CD14-positive monocyte (primary cell): ENCODE measurements around the gene GLRX3. TPM values are rescaled to one million over a fixed set of nuclear protein-coding genes. Genes with fewer than 3 reads are reported as not detected.

Experiments
- DNase-seq, 3 donors: peaks; one replicate each; pipeline ENCODE4 v3.0.0-alpha.2; 2011 to 2022
- H2AFZ ChIP-seq: 2 replicates; pipeline ENCODE4 v1.6.0; 2012; ENCODE audit warnings: mild to moderate bottlenecking, low read depth, low read length, inconsistent platforms; ENCODE audit not compliant: insufficient read depth, poor library complexity, severe bottlenecking
- H3K27ac ChIP-seq, 2 donors: 1 replicate in 1 of 2; 2 replicates in 1 of 2; pipeline ENCODE4 v1.5.1; 2012 to 2013; ENCODE audit warnings: low read length in 2 of 2, control low read depth in 1 of 2, inconsistent platforms in 1 of 2, low read depth in 1 of 2, mild to moderate bottlenecking in 1 of 2
- H3K27me3 ChIP-seq, 2 donors: one replicate each; pipeline versions ENCODE4 v1.6.0 to v1.6.1; 2011 to 2013; ENCODE audit warnings: low read length in 2 of 2; ENCODE audit not compliant: control insufficient read depth in 2 of 2, insufficient read depth in 2 of 2
- H3K36me3 ChIP-seq, 2 donors: replicated peaks in 1 of 2; 1 replicate in 1 of 2; 2 replicates in 1 of 2; pipeline versions ENCODE4 v1.5.1 to v1.6.1; 2012 to 2013; ENCODE audit warnings: low read length in 2 of 2, control low read depth in 1 of 2, inconsistent platforms in 1 of 2, mild to moderate bottlenecking in 1 of 2; ENCODE audit not compliant: insufficient read depth in 2 of 2, control insufficient read depth in 1 of 2
- H3K4me1 ChIP-seq, 2 donors: 1 replicate in 1 of 2; 2 replicates in 1 of 2; pipeline versions ENCODE4 v1.5.1 to v1.6.1; 2012 to 2013; ENCODE audit warnings: low read length in 2 of 2, control low read depth in 1 of 2, inconsistent platforms in 1 of 2, mild to moderate bottlenecking in 1 of 2, moderate library complexity in 1 of 2; ENCODE audit not compliant: insufficient read depth in 2 of 2, control insufficient read depth in 1 of 2
- H3K4me2 ChIP-seq: replicated peaks from 2 replicates; pipeline ENCODE3; 2012; ENCODE audit warnings: low read length, moderate library complexity, mild to moderate bottlenecking; ENCODE audit not compliant: poor library complexity, severe bottlenecking; ENCODE audit errors: extremely low read depth
- H3K4me3 ChIP-seq, 3 experiments: fragments of 200-600 bp in 1 of 3; sonication (generic) in 1 of 3; replicated peaks in 1 of 3; 1 replicate in 2 of 3; 2 replicates in 1 of 3; pipeline ENCODE4 v1.5.1; 2011 to 2013; ENCODE audit warnings: low read length in 3 of 3, mild to moderate bottlenecking in 3 of 3, control low read depth in 2 of 3, low read depth in 2 of 3, inconsistent platforms in 1 of 3, moderate library complexity in 1 of 3
- H3K79me2 ChIP-seq: 2 replicates; pipeline ENCODE4 v1.6.0; 2012; ENCODE audit warnings: mild to moderate bottlenecking, control low read depth, inconsistent platforms, low read length, moderate library complexity; ENCODE audit not compliant: insufficient read depth
- H3K9ac ChIP-seq: 2 replicates; pipeline ENCODE4 v1.6.0; 2017; ENCODE audit warnings: low read length, mild to moderate bottlenecking; ENCODE audit not compliant: insufficient read depth, poor library complexity, severe bottlenecking
- H3K9me3 ChIP-seq, 2 donors: replicated peaks in 1 of 2; 1 replicate in 1 of 2; 2 replicates in 1 of 2; pipeline versions ENCODE4 v1.5.1 to v1.6.1; 2012 to 2013; ENCODE audit warnings: low read length in 2 of 2, control low read depth in 1 of 2; ENCODE audit not compliant: control insufficient read depth in 1 of 2, insufficient read depth in 1 of 2
- H4K20me1 ChIP-seq: 2 replicates; pipeline ENCODE4 v1.6.0; 2012; ENCODE audit warnings: mild to moderate bottlenecking, low read length, control low read depth, moderate library complexity; ENCODE audit not compliant: insufficient read depth
- H3K27ac Mint-ChIP-seq, 7 donors: one replicate each; pipeline ENCODE4 v1.8.0; 2020; ENCODE audit warnings: mild to moderate bottlenecking in 7 of 7, mixed read lengths in 7 of 7, moderate library complexity in 6 of 7, inconsistent platforms in 2 of 7
- H3K27me3 Mint-ChIP-seq, 3 donors: one replicate each; pipeline ENCODE4 v1.8.0; 2021 to 2022; ENCODE audit warnings: low read depth in 3 of 3, mild to moderate bottlenecking in 3 of 3, mixed read lengths in 3 of 3, moderate library complexity in 3 of 3, inconsistent platforms in 1 of 3
- H3K36me3 Mint-ChIP-seq, 2 donors: one replicate each; pipeline ENCODE4 v1.8.0; 2020; ENCODE audit warnings: mixed read lengths in 2 of 2, inconsistent platforms in 1 of 2, mild to moderate bottlenecking in 1 of 2
- H3K4me1 Mint-ChIP-seq: one replicate; pipeline ENCODE4 v1.8.0; 2020; ENCODE audit warnings: mild to moderate bottlenecking, mixed read lengths
- H3K4me3 Mint-ChIP-seq, 2 donors: one replicate each; pipeline ENCODE4 v1.8.0; 2020; ENCODE audit warnings: mild to moderate bottlenecking in 2 of 2, mixed read lengths in 2 of 2, moderate library complexity in 1 of 2
- H3K9me3 Mint-ChIP-seq, 7 donors: one replicate each; pipeline ENCODE4 v1.8.0; 2020 to 2022; ENCODE audit warnings: mixed read lengths in 7 of 7, mild to moderate bottlenecking in 6 of 7, moderate library complexity in 6 of 7, inconsistent platforms in 2 of 7
- CTCF ChIP-seq: fragments of 200-600 bp; IDR thresholded peaks from one replicate; pipeline ENCODE4 v1.8.0; 2022; ENCODE audit warnings: antibody characterized with exemption, mild to moderate bottlenecking
- WGBS: methylation state at CpG from one replicate; pipeline ENCODE4 v1.1.5; 2013; ENCODE audit warnings: missing lambda C conversion rate; ENCODE audit not compliant: insufficient coverage; 5-methylcytosine and 5-hydroxymethylcytosine counted together
- intact Hi-C, 2 donors: fragments of 100-400 bp; cut with micrococcal nuclease; formaldehyde crosslinking; loops; one replicate each; pipeline versions ENCODE4 v1.15.0 to v1.15.1; 2023
- polyA plus RNA-seq, 3 donors: library from polyadenylated mRNA; depleted of rRNA in 1 of 3; unstranded in 2 of 3; stranded (reverse) in 1 of 3; fragments of 300-500 nt in 2 of 3; fragments of >200 nt in 1 of 3; fragmentation: Illumina TruSeq in 2 of 3; gene quantifications; 1 replicate in 2 of 3; 2 replicates in 1 of 3; pipeline ENCODE4 v1.2.3, GENCODE V29; 2012 to 2021

GLRX3 gene
- polyA plus RNA-seq, 3 donors: 25.3 to 94.1 (median 78.2) TPM

GRCh38 chr10:130190055-130190736, 54.0 kb downstream of the GLRX3 start:
- peak overlapping the region; percentile 82 for H3K4me2 ChIP-seq
- H3K9ac ChIP-seq: peak overlapping the region; percentile 21
- no peaks in the 10 kb centered on the region for H4K20me1 ChIP-seq
- Mint-ChIP-seq H3K4me1 (peaks cover 5% of the 10 kb centered on the region), H3K36me3 (peaks cover 12 to 13% of the 10 kb centered on the region in 2 donors), H3K27ac (no peak overlapping the region), H3K9me3 (peaks cover 0 to 12% (median 0%) of the 10 kb centered on the region in 7 donors), H3K27me3 (peaks cover 14 to 28% (median 18%) of the 10 kb centered on the region in 3 donors), H3K4me3 (peak overlapping the region in 1 of 2 donors; percentile 35)
- WGBS: 3% methylated on average over 81 of the region's 81 CpGs
- peak; percentile 100 for TF ChIP-seq CTCF
- peaks cover 0 to 19% of the 10 kb centered on the region in 2 donors for H3K36me3 ChIP-seq
- H3K27me3 ChIP-seq: peaks cover 0 to 21% of the 10 kb centered on the region in 2 donors
- H3K9me3 ChIP-seq: no peaks in the 10 kb centered on the region
- no peak overlapping the region for H3K27ac ChIP-seq
- intact Hi-C loops: loop anchor here (2.0 to 10.0 kb wide), 3 partner anchors 1595 to 1685 kb away; no protein-coding TSS in a partner anchor
- H3K4me1 ChIP-seq: peaks cover 3 to 7% of the 10 kb centered on the region in 2 donors
- peak overlapping the region in 2 of 3 experiments; percentile 12 to 70 for H3K4me3 ChIP-seq
- peak; percentile 67 to 78 (median 74) for DNase-seq
- H2AFZ ChIP-seq: no peak overlapping the region
- no peaks in the 10 kb centered on the region for H3K79me2 ChIP-seq

GRCh38 chr10:130190737-130191115, 54.5 kb downstream of the GLRX3 start:
- H3K9me3 ChIP-seq: no peaks in the 10 kb centered on the region
- peak overlapping the region in 1 of 3 experiments; percentile 70 for H3K4me3 ChIP-seq
- H3K9me3 Mint-ChIP-seq: peaks cover 0 to 12% (median 0%) of the 10 kb centered on the region in 7 donors
- H3K27me3 Mint-ChIP-seq: peaks cover 14 to 28% (median 18%) of the 10 kb centered on the region in 3 donors
- H3K27ac ChIP-seq: no peak overlapping the region
- H3K36me3 ChIP-seq: peaks cover 0 to 13% of the 10 kb centered on the region in 2 donors
- no peak for TF ChIP-seq CTCF
- H4K20me1 ChIP-seq: no peaks in the 10 kb centered on the region
- peaks cover 5% of the 10 kb centered on the region for H3K4me1 Mint-ChIP-seq
- intact Hi-C loops: loop anchor here (2.0 to 10.0 kb wide), 3 partner anchors 1594 to 1684 kb away; no protein-coding TSS in a partner anchor
- WGBS: 16% methylated on average over 25 of the region's 25 CpGs
- peak overlapping the region; percentile 21 for H3K9ac ChIP-seq
- no peak overlapping the region for H2AFZ ChIP-seq
- H3K4me3 Mint-ChIP-seq: peak overlapping the region in 1 of 2 donors; percentile 83
- H3K27me3 ChIP-seq: peaks cover 0 to 21% of the 10 kb centered on the region in 2 donors
- H3K4me1 ChIP-seq: peaks cover 3 to 7% of the 10 kb centered on the region in 2 donors
- no peak for DNase-seq
- peak overlapping the region; percentile 82 for H3K4me2 ChIP-seq
- H3K27ac Mint-ChIP-seq: no peak overlapping the region
- H3K79me2 ChIP-seq: no peaks in the 10 kb centered on the region
- peaks cover 7 to 8% of the 10 kb centered on the region in 2 donors for H3K36me3 Mint-ChIP-seq
